T-helper 1 cell treated with Interleukin-12 subunit alpha and Interleukin-12 subunit beta and Interleukin-4 antibody, amounts not matched to agents 30 μg/mL and 1 μg/mL, for 36 hours (primary cell): ENCODE data around the gene LGALS3BP.

Experiments
- H3K27ac Mint-ChIP-seq: one replicate; pipeline ENCODE4 v1.8.0; 2021; ENCODE audit warnings: mild to moderate bottlenecking, mixed read lengths
- H3K27me3 Mint-ChIP-seq: one replicate; pipeline ENCODE4 v1.8.0; 2021; ENCODE audit warnings: low read depth, mixed read lengths
- H3K36me3 Mint-ChIP-seq: one replicate; pipeline ENCODE4 v1.8.0; 2021; ENCODE audit warnings: low read depth, mixed read lengths
- H3K4me1 Mint-ChIP-seq: one replicate; pipeline ENCODE4 v1.8.0; 2021; ENCODE audit warnings: low read depth, mixed read lengths
- H3K4me3 Mint-ChIP-seq: one replicate; pipeline ENCODE4 v1.8.0; 2021; ENCODE audit warnings: mild to moderate bottlenecking, moderate library complexity, mixed read lengths
- H3K9me3 Mint-ChIP-seq: one replicate; pipeline ENCODE4 v1.8.0; 2021; ENCODE audit warnings: mixed read lengths

Gene LGALS3BP

DNA sequence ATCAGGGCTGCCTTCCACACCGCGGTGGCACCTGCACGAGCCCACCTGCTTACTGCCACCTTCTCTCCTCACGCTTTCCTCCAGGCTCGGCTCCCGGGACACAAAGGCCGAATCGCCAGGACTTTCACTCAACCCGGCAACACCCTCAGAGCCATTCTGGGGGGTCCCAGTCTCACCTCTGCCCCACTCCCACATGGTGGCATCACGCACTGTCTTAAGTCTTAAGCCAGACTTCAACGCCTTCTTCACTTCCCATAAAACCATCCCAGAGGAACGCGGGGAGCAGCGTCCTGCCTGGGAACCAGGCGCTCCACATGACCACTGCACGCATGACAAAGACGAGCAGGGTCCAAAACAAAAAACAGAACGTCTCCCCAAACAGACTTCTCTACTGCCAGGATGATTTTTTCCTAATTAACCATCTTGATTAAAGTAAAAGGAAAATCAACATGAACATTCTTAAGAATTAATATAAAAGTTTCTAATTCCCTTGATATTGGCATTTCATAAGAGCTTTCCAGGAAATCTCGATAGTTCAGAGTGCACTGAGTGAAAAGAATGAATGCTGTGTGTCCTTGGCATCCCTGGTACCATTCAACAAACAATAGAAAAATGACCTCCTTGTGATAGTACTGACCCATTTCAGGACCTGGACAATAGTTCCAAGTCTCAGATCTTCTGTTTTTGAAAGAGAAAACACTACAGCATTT, 27.2 kb upstream of the LGALS3BP start:
- Mint-ChIP-seq H3K9me3 (no peaks in the 10 kb centered on the region), H3K4me3 (peak overlapping the region; percentile 69), H3K27me3 (no peaks in the 10 kb centered on the region), H3K4me1 (peaks cover 45% of the 10 kb centered on the region), H3K36me3 (peaks cover 18% of the 10 kb centered on the region), H3K27ac (peak overlapping the region; percentile 60)

DNA sequence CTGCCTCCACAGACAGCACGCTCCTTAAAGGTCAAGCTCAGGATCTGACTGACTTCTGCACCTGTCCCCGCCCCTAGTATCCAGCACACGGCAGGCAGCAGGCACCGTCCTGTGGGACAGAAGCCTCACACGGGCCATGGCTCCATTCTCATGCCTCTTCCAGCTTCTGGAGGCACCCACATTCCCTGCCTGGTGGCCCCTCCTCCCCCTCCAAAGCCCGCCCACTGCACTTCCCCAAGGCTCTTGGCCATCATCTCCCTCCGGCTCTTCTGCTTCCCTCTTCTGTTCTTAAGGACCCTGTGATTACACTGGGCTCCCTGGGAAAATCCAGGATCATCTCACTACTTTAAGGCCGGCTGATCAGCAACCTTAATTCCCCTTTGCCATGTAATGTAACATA, 26.3 kb upstream of the LGALS3BP start:
- peaks cover 49% of the 10 kb centered on the region for H3K4me1 Mint-ChIP-seq
- H3K4me3 Mint-ChIP-seq = no peak overlapping the region

DNA sequence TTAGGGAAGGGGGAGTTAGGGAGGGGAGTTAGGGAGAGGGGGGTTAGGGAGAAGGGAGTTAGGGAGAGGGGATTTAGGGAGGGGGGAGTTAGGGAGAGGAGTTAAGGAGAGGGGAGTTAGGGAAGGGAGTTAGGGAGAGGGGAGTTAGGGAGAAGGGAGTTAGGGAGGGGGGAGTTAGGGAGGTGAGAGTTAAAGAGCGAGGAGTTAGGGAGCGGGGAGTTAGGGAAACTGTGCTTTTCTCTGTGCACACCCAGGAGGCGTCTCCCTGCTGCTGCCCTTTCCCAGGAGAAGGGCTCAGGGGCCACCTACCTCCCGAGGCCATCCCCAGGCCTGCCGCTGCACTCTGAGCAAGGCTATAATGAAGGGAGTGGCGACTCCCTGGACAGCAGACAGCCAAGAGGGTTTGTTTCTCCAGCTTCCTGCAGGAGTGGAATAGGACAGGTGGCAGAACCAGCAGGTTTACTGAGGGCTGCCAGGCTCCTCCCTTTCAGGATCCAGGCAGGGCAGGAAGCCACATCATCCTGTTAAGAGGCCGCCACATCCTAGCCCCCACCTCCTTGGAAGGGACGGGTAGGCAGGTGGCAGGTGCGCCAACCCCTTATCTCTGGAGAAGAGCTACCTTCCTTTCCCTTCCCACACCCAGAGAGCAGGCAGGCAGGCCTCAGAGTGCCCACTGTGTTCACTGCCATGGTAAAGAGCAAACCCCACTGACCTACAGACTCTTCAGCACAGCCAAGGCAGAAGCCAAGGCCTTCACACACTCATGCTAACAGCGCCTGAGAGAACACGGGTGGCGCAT, 25.5 kb upstream of the LGALS3BP start:
- Mint-ChIP-seq H3K36me3 (peaks cover 21% of the 10 kb centered on the region), H3K4me3 (peak overlapping the region; percentile 31)

More for the DNA sequence above, 26.3 kb upstream of the LGALS3BP start:
- H3K9me3 Mint-ChIP-seq = no peaks in the 10 kb centered on the region
- H3K36me3 Mint-ChIP-seq = peaks cover 19% of the 10 kb centered on the region
- H3K27me3 Mint-ChIP-seq = no peaks in the 10 kb centered on the region
- H3K27ac Mint-ChIP-seq = peak overlapping the region; percentile 71

DNA sequence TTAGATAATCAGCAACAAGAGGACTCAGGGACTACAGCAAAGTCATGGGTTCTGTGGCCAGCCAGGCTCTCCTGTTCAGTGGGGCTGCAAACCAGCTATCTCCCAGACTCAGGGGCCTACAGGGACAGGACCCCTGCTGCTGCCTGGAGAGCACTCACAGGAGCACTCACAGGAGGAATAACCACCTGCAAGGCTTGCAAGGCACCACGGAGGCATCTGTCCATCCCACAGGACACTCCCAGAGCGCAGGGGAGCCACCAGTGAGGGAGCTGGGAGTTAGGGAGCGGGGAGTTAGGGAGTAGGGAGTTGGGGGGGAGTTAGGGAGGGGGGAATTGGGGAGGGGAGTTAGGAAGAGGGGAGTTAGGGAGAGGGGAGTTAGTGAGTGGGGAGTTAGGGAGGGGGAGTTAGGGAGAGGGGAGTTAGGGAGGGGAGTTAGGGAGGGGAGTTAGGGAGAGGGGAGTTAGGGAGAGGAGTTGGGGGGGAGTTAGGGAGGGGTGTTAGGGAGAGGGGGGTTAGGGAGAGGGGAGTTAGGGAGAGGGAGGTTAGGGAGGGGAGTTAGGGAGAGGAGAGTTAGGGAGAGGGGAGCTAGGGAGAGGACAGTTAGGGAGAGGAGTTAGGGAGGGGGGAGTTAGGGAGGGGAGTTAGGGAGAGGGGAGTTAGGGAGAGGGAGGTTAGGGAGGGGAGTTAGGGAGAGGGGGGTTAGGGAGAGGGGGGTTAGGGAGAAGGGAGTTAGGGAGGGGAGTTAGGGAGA, 24.1 kb upstream of the LGALS3BP start:
- H3K27ac Mint-ChIP-seq = no peak overlapping the region

More for the DNA sequence above, 25.5 kb upstream of the LGALS3BP start:
- peak overlapping the region; percentile 58 for H3K27ac Mint-ChIP-seq
- H3K27me3 Mint-ChIP-seq = no peaks in the 10 kb centered on the region
- H3K9me3 Mint-ChIP-seq = no peaks in the 10 kb centered on the region
- H3K4me1 Mint-ChIP-seq = peaks cover 47% of the 10 kb centered on the region

DNA sequence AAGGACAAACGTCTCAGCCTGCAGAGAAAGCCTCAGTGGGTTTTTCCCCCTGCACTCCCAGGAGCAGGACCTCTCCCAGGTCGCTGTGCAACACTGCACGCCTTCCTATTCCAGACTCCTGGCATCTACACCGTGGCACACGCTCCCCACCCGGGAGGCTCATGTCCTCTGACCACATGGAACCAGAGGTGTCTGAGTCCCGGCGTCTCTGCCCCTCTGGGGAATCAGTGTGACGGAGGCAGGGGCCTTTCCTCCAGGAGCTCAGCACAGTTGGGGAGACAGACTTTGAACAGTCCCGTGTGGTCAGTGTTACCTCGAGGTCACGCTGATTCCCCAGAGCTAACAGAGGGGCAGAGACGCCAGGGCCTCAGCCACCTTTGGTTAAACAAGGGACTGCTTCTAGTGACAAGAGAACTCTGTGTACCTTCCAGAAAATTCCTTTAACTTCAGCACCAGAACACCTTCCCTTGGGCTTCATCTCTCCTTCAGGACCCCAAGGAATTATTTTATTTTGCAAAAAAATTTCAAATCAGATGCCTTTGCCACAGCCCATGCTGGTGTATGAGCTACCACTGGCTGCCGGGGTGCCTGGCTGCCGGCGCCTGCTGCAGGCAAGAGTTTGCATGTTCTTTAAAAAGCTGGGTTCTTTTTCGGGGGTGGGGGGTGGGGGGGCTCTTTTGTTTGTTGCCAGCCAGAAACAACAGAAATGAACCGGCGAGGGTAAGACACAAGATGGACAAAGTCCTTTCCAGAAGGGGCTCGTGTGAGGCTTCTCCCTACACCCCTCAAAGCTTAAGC, 23.3 kb upstream of the LGALS3BP start:
- no peak overlapping the region for H3K27ac Mint-ChIP-seq

More for the DNA sequence above, 24.1 kb upstream of the LGALS3BP start:
- Mint-ChIP-seq H3K4me3 (no peak overlapping the region), H3K27me3 (no peaks in the 10 kb centered on the region), H3K36me3 (peaks cover 21% of the 10 kb centered on the region), H3K4me1 (peaks cover 41% of the 10 kb centered on the region), H3K9me3 (no peaks in the 10 kb centered on the region)

DNA sequence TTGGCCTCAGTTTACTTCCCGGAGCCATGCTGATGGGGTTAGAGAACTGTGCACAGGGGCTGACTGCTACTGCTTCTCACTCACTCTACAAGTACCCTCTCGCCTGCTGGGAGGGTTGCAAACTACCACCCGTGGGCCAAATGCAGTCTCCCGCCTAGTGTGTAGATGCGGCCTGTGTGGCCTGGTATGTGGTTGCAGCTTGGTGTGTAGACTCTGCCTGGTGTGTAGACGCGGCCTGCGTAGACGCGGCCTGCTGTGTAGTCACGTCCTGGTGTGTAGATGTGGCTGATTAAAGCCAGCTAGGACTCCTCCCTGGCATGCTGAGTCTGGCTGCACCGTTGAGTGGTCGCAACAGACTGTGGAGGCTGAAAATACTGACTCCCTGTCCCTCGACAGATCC, 22.6 kb upstream of the LGALS3BP start:
- no peaks in the 10 kb centered on the region for H3K9me3 Mint-ChIP-seq
- H3K4me1 Mint-ChIP-seq = peaks cover 25% of the 10 kb centered on the region
- no peak overlapping the region for H3K4me3 Mint-ChIP-seq
- H3K36me3 Mint-ChIP-seq = peaks cover 16% of the 10 kb centered on the region
- no peak overlapping the region for H3K27ac Mint-ChIP-seq
- H3K27me3 Mint-ChIP-seq = no peaks in the 10 kb centered on the region

More for the DNA sequence above, 23.3 kb upstream of the LGALS3BP start:
- H3K9me3 Mint-ChIP-seq = no peaks in the 10 kb centered on the region
- H3K4me3 Mint-ChIP-seq = no peak overlapping the region
- H3K27me3 Mint-ChIP-seq = no peaks in the 10 kb centered on the region
- peaks cover 32% of the 10 kb centered on the region for H3K4me1 Mint-ChIP-seq
- peaks cover 15% of the 10 kb centered on the region for H3K36me3 Mint-ChIP-seq

GRCh38 chr17:79001190-79002020, 21.7 kb upstream of the LGALS3BP start:
- Mint-ChIP-seq H3K4me1 (peaks cover 19% of the 10 kb centered on the region), H3K4me3 (no peak overlapping the region), H3K36me3 (peaks cover 14% of the 10 kb centered on the region), H3K9me3 (no peaks in the 10 kb centered on the region), H3K27ac (no peak overlapping the region), H3K27me3 (no peaks in the 10 kb centered on the region)

- Mint-ChIP-seq H3K27ac (no peak overlapping the region), H3K36me3 (peaks cover 18% of the 10 kb centered on the region), H3K4me3 (no peak overlapping the region), H3K9me3 (no peaks in the 10 kb centered on the region), H3K27me3 (no peaks in the 10 kb centered on the region), H3K4me1 (peaks cover 13% of the 10 kb centered on the region)
These were observed 20.9 kb upstream of the LGALS3BP start for GRCh38 chr17:79000396-79001189.

GRCh38 chr17:78999947-79000395, 20.2 kb upstream of the LGALS3BP start:
- Mint-ChIP-seq H3K27me3 (no peaks in the 10 kb centered on the region), H3K4me3 (no peak overlapping the region), H3K9me3 (no peaks in the 10 kb centered on the region), H3K4me1 (peaks cover 8% of the 10 kb centered on the region), H3K36me3 (peaks cover 18% of the 10 kb centered on the region), H3K27ac (no peak overlapping the region)

DNA sequence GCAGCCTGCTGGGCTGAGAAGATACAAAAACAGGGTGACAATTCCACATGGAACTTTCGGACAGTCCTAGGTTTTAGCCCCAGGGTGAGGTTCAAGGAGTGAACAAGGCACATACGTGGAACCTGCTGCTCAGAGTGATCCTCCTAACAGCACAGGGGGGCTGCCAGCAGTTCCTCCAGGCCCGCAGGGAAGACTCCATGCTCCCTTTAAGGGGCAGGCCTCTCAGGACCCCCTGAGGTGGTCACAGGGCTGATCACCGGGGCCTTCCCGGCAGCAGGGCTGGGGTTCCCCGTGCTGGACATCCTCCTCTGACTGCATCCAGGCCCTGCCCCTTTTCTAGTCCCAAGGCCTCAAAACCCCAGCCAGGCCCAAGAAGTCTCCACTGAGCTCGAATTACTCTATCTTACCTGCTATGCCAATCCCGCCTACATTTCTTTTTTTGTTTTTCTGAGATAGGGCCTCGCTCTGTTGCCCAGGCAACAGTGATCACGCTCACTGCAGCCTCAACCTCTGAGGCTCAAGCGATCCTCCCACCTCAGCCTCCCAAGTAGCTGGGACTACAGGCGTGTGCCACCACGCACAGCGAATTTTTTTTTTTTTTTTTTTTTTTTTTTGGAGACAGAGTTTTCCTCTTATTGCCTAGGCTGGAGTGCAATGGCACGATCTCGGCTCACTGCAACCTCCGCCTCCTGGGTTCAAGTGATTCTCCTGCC, 19.5 kb upstream of the LGALS3BP start:
- peaks cover 18% of the 10 kb centered on the region for H3K36me3 Mint-ChIP-seq
- H3K27ac Mint-ChIP-seq = no peak overlapping the region
- no peaks in the 10 kb centered on the region for H3K9me3 Mint-ChIP-seq
- H3K27me3 Mint-ChIP-seq = no peaks in the 10 kb centered on the region
- no peak overlapping the region for H3K4me3 Mint-ChIP-seq
- peaks cover 8% of the 10 kb centered on the region for H3K4me1 Mint-ChIP-seq

DNA sequence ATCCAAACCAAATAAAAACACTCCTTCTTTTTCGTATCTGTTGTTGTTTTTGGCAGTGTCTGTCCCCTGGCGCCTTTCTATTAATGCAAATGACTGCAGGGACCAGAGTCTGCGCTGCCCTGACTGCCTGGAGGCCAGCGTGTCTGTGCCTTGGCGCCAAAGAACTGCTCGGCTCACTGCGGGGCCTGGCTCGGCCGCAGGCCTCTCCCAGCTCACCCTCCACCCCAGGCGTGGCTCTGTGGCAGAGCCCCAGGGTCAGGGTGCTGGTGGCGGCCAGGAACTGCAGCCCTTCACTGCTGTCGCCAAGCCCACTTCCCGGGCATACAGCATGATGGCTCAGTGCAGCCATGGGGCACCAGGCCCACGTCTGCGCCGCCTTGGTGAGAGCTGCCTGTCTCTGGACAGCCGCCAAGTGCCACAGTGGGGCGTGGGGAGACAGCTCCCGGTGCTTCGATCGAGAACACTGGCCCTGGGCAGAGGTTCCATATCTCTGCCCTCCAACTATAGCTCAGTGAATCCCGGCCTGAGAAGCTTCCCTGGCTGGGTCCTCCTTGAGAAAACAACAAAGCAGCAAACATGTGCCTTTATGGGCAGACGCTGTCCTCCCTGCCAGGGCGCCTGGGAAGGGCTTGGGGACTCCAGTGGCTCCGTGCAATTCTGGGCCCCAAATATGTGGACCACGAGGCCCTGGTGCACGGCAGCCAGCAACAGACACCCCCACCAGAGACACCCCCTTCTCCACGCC, 18.8 kb upstream of the LGALS3BP start:
- Mint-ChIP-seq H3K4me3 (no peak overlapping the region), H3K27me3 (no peaks in the 10 kb centered on the region), H3K27ac (no peak overlapping the region), H3K36me3 (peaks cover 19% of the 10 kb centered on the region), H3K9me3 (no peaks in the 10 kb centered on the region), H3K4me1 (peaks cover 8% of the 10 kb centered on the region)

DNA sequence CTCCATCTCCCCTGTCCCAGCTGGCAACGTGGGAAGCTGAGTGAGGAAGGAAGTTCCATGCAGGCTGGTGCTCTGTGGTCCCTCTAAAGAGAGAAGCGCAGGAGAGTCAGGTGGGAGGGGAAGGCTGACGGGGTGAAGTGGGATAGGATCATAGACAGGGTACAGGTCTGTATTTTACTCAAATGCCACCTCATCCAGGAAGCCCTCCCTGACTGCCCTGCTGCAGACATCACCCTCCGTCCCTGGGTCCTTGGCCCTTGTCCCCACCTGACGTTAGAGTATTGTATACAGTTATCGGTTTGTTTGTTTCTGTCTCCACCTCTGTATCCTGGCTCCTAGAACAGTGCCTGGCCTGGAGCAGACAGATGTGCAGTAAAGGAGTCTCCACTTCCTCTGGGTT, 18.2 kb upstream of the LGALS3BP start:
- no peak overlapping the region for H3K27ac Mint-ChIP-seq
- H3K4me3 Mint-ChIP-seq = no peak overlapping the region
- no peaks in the 10 kb centered on the region for H3K9me3 Mint-ChIP-seq
- H3K27me3 Mint-ChIP-seq = no peaks in the 10 kb centered on the region
- peaks cover 8% of the 10 kb centered on the region for H3K4me1 Mint-ChIP-seq
- peaks cover 24% of the 10 kb centered on the region for H3K36me3 Mint-ChIP-seq
